GM21526 (cell line): ENCODE data around the gene ST8SIA3.

Experiments
- ATAC-seq: cut with Tn5 transposase; IDR thresholded peaks from one replicate; pipeline ENCODE4 v1.9.1; 2021; ENCODE audit warnings: moderate library complexity; ENCODE audit not compliant: unreplicated experiment, low FRiP score

The ST8SIA3 gene

DNA sequence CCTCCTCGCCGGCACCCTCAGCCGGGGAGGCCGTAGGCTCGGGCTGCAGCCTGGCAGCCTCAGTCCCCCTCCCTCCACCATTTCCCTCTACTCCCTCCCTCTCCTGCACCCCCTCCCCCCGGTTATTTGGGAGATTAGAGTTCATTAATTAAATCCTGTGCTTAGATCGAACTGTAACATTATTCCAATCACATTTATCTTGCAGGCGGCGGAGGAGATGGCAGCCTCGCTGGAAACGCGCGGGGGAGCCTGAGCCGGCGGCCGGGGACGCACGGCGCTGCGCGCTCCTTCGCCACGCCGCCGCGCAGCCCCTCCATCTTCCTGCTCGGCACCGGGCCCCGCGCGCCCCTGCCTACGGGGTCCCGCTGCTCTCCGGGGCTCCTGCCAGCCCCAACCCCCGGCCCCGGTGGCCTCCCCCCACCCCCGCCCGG is at the start of gene ST8SIA3:
Gene ST8SIA3, plus strand, starts transcription at position 287 of the 431 bp plus-strand sequence. CDS start 290 bp downstream, outside the sequence.
- no peak for ATAC-seq

DNA sequence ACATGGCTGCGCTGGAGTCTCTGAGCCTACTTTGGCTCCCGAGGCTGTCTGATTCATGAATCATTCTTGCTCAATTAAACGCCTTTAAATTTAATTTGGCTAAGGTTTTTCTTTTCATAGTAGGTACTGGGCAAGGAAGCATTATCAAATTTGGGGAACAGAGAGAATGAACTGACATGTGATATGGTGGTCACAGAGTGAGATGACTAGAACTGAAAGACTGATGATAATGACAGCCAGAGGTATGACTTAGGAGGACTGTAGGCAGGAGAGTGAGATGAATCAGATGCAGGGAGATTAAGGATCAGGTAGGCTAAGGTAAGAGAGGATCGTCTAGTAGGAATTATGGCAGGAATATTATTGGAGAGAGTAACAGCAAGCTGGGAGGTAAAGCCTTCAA is 40.9 kb upstream of the ST8SIA3 start:
- no peak for ATAC-seq

DNA sequence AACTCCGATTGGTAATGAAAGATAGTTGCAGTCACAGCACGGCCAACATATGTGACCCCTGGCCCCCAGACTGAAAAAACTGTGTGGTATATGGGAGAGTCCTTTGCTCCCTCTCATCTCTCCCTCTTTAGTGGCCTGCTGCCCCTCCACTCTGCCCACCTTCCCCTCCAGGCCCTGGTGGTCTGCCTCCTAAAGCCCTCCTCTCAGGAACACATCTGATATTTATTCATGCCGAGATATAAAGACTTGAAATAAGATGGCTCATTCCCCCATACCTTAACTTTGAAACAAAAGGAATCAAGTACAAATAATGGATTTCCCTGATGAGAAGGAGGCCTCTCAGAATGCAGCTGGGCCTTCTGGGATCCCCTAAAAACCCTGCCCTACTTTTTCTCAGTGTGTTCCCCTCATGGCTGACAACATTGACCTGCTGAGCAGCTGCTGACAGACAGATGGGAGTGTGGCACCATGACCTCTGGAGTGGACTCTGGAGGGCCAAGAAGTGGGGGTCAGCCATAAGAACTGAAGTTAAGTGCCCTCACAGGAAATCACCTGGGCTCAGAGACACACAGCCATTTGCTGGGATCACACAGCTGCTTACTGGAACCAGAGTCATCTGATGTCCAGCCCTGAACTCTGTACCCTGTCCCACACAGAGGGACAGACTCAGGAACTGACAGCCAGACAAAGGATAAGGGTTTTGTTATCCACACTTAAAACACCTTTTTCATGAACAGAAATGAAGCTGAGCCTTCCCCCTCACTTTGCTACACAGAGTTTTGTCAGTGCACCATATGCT is 39.8 kb upstream of the ST8SIA3 start:
- no peak for ATAC-seq

DNA sequence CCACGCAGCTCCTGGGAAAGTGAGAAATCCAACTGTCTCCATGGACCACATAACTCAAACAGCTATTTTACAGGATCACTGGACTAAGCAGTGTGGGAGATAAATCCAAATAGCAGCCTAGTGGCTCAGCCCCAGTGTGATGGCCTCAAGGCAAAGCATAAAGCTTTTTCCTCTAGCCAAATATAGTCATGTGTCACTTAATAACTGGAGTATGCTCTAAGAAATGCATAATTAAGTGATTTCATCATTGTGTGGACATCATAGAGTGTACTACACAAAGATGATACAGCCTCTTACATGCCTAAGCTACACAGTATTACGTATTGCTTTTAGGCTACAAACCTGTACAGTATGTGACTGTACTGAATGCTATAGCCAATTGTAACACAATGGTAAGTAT is 31.8 kb upstream of the ST8SIA3 start:
- no peak for ATAC-seq

- ATAC-seq: no peak
Observed at GRCh38 chr18:57325491-57326166, 26.7 kb upstream of the ST8SIA3 start.

DNA sequence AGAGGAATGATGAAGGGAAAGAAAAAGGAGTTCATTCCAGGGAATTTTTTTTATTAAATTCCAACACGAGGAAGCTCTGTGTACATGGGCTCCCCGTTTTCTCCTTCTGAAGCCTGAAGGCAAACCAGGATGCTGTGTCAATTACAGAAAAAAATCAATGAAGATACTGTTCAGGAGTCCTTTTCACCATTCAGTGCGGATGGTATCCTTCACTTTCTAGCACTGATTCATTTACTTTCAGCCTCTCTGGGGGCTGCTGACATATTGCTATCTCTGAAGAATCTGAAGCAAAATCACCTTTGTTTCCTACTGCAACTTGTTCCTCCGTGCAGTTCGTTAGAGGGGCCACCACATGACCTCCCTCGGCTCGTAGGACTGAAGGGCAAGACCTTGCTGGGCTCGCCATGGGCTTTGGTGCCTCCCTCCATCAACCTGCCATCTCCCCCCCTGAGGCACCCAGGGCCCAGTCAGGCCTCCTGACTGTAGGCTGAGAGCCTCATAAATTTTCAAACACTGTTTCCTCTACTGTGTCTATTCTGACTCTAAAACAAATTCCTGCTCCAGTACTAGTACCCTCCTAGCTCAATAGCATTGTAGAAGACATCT is 25.5 kb upstream of the ST8SIA3 start:
- ATAC-seq: no peak

GRCh38 chr18:57328665-57329064 is 23.7 kb upstream of the ST8SIA3 start:
- ATAC-seq: no peak

- ATAC-seq: no peak
Observed at GRCh38 chr18:57329856-57330255, 22.5 kb upstream of the ST8SIA3 start.

DNA sequence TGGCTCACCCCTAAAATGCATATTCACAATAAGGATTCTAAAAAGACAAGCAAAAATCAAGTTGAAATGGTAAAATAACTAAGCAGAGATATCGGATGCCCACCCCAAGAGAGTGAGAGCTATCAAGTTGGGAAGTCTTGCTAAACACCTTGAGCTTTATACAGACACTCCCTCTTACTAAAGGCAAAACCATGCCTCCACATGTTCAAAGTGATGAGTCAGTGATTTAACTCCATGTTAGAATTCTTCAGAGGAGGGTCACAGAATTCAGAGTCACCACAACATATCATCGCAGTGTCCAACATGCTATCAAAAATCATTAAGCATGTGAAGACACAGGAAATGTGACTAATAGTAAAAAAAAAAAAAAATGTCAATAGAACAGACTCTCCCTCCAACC is 20.6 kb upstream of the ST8SIA3 start:
- ATAC-seq: no peak

- no peak for ATAC-seq
Observed at GRCh38 chr18:57333940-57334339, 18.4 kb upstream of the ST8SIA3 start.

GRCh38 chr18:57334383-57334782 is 18.0 kb upstream of the ST8SIA3 start:
- ATAC-seq: no peak

DNA sequence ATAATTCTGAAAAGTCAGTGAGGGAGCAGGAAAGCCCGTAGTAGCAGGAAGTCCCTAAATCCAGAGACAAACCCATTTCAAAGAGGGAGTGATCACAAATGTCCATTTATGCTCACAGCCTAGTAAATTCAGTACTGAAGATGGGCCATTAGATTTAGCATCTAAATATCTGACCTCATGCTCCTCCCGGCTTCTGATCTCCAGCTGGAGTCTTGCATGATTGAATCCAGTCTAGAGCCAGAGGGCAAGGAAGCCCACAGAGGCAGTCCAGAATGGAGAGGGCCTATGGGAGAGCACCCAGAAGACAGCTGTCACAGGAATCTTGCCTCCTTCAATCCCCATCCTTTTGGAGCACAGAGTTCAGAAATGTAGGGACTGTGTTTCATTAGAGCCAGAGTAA is 16.0 kb upstream of the ST8SIA3 start:
- ATAC-seq: no peak

- no peak for ATAC-seq
Observed at GRCh38 chr18:57337890-57338289, 14.5 kb upstream of the ST8SIA3 start.

GRCh38 chr18:57343833-57344232 is 8.5 kb upstream of the ST8SIA3 start:
- ATAC-seq: no peak

DNA sequence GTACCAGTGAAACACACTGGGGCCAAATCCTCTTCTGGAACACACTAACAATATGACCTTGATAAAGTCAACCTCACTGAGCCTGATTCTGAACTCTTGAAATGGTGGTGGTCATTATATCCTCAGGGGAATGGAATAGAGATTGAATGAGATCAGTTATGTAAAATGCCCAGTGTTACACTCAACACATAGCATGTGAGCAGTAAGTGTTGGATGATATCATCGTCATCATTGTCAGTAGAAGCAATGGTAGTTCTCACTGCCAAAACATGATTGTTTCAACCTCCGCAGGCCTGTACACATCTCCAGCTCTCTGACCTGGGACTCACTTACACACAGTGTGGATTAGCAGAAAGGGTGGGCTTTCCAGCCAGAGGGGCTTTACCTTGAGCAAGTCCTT is 5.5 kb upstream of the ST8SIA3 start:
- no peak for ATAC-seq

- ATAC-seq: no peak
Observed at GRCh38 chr18:57347784-57348183, 4.6 kb upstream of the ST8SIA3 start.

DNA sequence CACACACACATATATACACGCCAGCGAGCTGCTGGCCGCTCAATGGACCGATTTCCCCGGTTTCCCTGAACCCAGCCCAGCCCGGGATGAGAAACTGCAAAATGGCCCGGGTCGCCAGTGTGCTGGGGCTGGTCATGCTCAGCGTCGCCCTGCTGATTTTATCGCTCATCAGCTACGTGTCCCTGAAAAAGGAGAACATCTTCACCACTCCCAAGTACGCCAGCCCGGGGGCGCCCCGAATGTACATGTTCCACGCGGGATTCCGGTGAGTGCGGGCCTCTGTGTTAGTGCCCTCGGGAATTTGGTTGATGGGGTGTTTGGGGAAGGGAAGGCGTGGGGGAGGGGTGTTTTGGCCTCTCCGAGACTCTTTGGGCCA is 392 bp downstream of the ST8SIA3 start:
- ATAC-seq: no peak

DNA sequence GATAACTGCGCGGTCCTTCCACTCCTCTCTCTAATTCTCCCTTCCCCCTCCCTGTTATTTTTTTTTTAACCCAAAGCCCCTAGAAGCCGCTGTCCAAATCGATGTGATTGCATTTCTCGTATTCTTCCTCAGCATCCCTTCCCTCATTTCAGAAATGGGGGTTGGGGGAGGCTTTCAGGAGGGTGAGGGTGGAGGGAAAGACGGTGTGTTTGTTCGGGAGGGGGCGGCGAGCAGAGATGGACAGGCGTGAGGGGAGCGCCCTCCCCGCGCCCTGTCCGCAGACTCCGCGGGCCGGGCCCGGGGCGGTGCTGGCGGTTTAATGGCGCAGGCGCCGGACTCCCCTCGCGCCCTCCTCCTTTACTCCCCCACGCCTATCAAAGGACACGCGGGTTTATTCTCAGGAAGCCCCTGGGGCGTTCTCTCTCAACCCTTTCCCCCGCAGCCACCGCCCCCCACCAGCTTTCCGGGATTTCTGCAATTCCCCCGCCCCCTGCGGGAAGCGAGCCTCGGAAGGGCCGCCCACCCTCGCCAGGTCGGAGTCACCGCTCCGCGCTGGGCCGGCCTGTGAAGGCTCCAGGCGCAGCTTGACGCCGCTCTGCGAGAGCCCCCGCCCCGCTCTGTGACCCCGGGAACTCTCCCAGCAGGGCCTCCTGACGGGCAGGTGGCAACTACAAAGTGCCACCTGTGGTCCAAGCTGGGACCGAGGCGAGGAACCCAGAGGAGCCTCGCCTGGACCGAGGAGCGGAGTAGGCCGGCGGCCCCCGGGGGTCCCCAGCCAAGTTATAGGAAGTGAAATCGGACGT is 981 bp downstream of the ST8SIA3 start:
- no peak for ATAC-seq

DNA sequence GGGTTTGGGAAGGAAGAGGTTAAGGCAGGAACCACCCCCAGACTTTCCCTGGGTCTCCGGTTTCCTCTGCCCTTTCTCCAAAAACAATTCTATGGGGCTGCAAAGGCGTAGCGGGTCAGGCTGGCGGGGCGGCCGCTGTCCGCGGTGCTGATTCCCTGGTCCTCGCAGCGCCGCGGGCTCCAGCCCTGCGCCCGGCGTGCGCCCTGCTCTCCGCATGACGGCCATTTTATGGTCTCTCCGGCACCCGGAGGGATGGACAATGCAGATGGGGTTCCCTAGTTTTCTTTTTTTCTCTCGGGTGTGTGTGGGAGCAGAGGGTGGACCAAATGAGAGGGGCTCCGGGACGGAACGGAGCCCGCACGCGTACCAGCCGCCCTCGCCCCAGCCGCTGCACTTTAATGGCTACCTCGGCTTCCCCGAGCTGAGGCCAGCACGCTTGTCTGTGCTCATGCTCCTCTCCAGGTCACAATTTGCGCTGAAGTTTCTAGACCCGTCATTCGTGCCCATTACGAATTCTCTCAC is 1.6 kb downstream of the ST8SIA3 start:
- ATAC-seq: no peak

- ATAC-seq: no peak
Observed at GRCh38 chr18:57359433-57359832, 7.1 kb downstream of the ST8SIA3 start.

DNA sequence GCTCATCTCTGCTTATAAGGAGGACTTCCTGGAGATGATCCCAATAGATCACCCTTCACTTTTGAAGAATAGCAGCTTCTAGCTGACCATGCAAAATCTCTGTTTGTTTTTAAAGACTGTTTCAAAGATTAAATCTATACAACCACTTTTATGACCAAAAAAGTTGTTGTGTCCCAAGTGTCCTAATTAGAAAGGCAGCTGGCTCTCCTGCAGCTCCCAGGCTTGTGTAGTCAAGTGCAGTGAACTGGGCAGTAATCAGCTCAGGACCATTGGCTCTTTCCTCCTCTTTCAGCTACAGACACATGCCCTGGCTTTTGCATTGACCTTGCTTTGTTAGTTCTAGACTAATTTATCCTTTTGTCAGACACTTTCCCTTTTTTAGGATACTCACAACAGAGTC is 10.4 kb downstream of the ST8SIA3 start:
- ATAC-seq: no peak
